CD4-positive, alpha-beta T cell treated with Interleukin-4 for 4 hours (primary cell): Measurements from ENCODE around the gene SLC44A5.
"Not testable (repeated sequence)": the region's sequence is repeated elsewhere in the genome, so short reads cannot be mapped to it uniquely, and the experiment has no call there.

Experiments
- DNase-seq: peaks from one replicate; pipeline ENCODE4 v3.0.0-alpha.2; 2020

SLC44A5 gene

DNA sequence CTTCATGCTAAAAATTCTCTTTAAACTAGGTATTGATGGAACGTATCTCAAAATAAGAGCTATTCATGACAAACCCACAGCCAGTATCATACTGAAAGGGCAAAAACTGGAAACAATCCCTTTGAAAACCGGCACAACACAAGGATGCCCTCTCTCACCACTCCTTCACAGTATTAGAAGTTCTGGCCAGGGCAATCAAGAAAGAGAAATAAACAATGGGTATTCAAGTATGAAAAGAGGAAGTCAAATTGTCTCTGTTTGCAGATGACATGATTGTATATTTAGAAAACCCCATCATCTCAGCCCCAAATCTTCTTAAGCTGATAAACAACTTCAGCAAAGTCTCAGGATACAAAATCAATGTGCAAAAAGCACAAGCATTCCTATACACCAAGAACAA, 349.0 kb downstream of the SLC44A5 start:
- DNase-seq, result not testable (repeated sequence)

DNA sequence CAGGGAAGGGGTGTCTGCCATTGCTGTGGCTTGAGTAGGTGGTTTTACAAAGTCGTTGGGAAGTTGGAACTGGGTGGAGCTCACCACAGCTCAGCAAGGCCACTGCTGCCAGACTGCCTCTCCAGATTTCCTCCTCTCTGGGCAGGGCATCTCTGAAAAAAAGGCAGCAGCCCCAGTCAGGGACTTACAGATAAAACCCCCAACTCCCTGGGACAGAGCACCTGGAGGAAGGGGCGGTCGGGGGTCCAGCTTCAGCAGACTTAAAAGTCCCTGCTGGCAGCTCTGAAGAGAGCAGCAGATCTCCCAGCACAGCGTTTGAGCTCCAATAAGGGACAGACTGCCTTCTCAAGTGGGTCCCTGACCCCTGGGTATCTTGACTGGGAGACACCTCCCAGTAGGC, 352.6 kb downstream of the SLC44A5 start:
- no peak for DNase-seq

DNA sequence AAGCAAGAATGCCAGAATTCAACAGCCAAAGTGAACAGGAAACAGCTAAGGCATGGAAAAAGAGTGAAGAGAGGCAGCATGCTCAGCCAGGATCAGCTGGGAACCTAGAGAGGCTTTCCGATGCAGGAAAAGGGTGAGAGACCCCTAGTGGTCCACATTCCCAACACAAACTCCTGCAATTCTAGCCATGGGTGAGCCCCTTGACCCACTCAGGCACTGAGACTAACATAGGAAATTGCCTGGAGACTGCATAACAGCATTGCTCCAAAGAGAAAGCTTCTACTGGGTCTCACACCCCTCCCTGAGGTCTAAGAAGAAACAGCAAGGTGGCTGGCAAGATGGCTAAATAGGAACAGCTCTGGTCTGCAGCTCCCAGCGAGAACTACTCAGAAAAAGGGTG, 353.5 kb downstream of the SLC44A5 start:
- no peak for DNase-seq

DNA sequence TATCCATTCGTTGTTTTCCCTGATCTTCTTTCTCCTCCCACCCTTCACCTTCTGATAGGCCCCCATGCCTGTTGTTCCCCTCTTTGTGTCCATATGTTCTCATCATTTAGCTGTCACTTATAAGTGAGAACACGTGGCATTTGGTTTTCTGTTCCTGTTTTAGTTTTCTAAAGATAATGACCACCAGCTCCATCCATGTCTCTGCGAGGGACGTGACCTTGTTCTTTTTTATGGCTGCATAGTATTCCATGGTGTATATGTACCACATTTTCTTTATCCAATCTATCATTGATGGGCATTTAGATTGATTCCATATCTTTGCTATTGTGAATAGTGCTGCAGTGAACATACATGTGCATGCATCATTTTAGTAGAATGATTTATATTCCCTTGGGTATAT, 360.8 kb downstream of the SLC44A5 start:
- DNase-seq, result not testable (repeated sequence)

DNA sequence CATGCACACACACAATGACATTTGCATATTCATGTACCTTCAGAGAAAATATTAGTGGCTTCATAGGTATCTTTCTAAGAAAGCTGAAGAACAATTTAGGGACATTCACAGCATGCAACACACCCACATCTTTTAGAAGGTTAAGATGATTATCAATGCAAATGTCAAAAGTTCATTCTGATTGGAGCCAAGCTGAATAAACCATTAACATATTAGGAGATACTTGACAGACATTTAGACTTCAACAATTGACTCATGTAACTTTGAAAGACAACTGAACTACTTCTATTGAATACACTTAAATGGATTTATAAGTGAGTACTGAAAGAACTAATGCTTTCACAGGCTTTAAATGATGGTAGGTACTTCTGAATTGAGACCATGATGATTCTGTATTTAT, 365.7 kb downstream of the SLC44A5 start:
- DNase-seq, result no peak

DNA sequence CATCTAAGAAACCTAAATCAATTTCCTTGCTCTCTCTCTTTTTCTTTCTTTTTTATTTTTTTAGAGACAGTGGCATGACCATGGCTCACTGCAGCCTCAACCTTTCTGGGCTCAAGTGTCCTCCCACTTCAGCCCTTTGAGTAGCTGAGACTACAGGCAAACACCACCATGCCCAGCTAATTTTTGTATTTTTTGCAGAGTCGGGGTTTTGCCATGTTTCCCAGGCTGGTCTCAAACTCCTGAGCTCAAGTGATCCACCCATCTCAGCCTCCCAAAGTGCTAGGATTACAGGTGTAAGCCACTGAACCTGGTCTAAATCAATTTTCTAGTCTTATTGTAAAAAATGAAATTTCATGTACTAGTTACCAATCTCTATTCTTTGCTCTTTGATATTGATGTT, 367.8 kb downstream of the SLC44A5 start:
- DNase-seq, result no peak

DNA sequence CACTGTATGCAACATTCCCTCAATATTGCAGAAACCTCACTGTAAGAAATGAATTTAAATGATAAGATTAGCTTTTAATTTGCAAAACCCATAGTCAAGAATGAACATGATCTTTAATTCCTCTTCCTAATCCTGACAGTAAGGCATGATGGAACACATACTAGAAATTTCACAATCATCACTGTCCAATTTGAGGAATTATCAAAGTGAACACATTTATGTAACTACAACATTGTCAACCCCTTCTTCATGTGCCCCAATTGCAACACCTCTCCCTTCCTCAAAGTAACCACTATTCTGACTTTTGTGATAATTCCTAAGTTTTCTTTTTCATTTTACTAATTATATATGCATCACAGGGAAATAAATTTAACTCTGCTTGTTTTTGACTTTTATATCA, 373.6 kb downstream of the SLC44A5 start:
- no peak for DNase-seq

DNA sequence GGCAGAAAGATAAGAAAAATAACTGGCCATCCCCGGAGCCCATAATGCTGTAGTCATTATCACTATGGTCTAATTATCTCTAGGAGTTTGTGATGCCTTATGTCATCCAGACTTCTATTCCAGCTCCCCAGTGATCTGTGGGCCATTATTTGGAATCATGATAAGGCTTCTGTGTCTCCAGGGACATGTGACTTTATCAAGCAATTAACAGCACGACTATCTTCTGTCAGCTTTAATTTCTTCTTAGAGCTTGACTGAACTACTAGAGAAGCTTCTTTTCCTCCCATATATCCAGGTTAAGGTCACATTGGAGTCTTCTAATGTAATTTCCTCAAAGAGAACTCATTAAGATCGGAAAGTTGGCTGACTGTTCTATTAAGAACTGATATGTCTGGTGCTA, 376.4 kb downstream of the SLC44A5 start:
- DNase-seq, result no peak

DNA sequence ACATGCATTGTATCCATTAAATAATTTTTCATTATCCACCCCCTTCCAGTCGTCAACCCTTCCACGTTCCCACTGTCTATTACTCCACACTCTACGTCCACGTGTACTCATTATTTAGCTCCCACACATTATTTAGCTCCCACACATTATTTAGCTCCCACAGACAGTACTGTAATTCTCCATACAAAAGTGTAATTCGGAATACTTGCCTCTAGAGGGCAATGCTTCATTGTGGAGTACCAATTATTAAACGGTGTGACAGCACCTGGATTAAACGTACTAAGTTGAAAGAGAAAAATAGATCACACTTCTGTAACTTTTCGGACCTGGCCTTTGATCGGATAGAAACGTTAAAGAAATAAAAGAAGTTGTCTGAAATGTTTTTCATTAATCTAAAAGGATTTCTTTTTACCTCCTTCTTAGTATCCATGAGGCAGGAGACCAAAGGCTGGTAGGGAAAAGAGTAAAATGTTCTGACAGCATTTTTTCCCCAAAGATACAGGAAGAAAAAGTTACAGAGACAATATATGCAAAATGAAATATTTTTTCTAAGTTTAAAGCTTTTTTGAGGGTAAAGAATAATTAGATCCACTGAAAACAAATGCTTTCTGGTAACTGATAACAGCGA, 377.5 kb downstream of the SLC44A5 start:
- peak; percentile 19 for DNase-seq

DNA sequence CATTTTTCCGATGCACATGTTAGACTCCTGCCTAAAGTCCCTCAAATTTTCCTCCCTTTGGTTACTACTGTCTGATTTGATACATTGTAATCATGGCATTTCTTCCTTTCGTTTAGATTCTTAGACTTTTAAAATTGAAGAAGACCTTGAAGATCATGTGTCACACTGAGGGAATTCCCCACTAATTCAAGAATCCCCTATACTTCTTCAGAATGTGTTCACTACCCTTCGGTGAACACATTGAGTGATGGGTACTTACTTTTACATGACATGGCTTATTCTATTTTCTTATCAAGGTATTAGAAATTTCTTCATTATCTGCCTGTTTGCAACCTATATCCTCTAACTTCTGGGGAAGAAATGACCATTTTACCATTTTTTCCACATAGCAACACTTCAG, 390.8 kb downstream of the SLC44A5 start:
- DNase-seq, result no peak

DNA sequence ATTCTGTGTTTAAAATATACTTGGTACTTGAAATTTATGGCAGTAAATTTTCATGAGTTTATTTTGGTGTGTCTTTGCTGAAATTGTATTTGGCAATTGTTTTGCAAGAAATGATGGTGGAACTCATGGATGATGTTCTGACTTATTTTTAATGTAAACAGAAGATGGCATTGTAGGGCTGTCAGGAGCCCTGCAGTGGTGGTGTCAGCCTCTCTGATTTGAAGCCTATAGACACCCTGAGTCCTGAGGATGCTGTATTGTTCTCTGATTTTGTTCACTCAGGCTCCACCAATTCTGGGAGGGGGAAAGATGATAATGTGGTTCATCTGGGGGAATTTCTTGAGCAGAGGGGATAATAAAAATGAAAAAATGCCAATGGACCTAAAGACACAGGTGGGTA, 396.9 kb downstream of the SLC44A5 start:
- DNase-seq, result no peak

DNA sequence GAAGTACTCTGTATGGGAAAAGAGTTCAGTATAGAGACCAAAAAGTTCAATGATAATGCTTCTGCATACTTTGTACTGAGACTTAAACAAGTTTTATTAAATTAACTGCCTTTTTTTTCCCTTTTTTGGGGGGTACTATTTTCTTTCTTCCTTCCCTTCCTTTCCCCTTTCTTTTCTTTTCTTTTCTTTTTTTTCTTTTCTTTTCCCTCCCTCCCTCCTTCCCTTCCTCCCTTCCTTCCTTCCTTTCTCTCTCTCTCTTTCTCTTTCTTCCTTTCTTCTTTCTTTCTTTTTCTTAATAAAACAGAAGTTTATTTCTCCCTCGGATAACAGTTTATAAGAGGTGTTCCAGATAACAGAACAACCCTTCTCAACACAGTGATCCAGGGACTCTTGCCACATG, 399.3 kb downstream of the SLC44A5 start:
- DNase-seq, result no peak

DNA sequence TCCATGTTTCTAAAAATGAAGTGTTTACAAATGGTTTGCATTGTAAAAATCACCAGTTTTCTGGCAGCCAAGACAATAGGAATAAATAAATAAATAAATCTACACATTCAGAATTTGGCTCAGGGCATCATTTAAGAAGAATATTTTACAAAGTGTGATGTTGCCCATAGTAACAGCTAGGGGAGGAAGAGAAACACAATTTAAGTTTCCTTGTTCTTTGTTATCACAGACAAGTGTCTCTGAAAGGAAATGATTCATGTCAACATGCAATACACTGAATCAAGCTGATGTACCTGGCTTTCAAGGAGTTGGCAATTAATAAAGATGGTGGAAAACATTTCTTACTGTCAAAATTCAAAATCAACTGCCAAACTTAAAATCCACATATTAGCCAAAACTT, 402.1 kb downstream of the SLC44A5 start:
- no peak for DNase-seq

DNA sequence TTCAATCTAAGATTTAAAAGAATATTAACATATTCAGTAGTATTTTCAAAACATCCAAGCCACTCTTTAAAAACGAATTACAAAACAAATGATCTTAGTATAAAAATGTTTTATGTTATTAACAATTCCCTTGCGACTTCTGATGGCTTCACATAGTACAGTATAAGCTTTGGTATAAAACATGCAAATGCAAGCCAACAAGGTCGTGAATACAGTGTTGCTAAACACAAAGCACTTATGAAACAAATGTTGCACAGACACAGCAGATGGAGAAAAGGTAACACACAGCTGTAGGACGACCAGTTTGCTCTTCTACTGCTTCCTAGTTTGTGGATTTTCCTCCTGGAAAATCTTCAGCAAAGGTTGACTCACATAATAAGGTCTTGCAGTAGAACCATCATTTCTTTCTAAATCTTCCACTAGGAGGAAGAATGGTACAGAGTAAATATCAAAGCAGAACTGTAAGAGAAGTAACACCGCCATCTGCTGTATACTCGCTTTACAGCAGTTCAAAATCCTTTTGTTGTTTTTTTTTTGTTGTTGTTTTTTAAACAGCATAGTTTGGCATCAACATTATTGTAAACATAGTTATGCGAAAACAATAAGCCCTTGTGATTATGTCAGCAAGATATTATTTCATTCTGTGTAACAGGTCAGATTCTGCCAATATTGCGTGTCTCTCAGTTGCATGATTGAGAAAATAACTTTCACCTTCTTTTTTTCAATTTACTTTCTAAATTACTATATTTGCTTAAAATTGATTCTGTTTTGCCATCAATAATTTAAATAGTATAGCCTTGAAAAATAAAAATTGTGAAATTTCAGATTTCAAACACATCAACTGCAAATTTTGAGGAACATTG, 407.3 kb downstream of the SLC44A5 start:
- no peak for DNase-seq

DNA sequence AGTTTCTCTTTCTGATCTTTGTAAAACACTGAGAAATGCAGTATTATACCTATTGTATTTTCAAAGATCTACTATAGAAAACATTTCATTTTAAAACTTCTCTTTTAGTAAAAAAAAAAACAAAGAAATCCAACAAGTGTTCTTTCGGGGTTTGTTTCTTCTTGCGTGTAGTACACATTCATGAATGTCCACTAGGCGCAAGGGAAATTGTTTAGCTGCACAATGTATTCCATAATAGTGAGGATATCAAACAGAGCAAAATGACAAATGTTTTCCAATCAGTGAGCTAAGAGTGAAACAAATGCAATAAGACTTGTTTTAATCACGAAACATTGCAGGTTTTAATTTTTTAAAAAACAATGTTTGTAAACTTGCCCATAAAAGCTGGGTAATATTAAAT, 408.2 kb downstream of the SLC44A5 start:
- no peak for DNase-seq

DNA sequence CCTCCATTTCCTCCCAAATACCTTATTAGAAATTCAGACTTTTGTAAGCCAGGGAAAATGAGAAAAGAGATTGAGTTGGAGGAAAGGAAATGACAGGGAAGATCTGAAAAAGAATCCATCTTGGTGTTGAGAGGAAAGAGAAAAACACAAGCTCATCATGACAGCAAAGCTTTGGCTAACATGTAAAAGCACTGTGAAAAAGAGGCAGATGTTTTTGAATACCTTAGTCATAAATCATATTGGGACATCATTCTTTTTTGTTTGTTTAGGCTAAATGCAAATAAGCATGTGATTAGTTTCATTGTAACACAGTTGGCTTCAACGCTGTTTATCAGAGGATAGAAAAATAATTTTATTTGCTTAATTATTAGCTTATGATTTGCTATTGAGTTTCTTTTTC, 412.2 kb downstream of the SLC44A5 start:
- no peak for DNase-seq

DNA sequence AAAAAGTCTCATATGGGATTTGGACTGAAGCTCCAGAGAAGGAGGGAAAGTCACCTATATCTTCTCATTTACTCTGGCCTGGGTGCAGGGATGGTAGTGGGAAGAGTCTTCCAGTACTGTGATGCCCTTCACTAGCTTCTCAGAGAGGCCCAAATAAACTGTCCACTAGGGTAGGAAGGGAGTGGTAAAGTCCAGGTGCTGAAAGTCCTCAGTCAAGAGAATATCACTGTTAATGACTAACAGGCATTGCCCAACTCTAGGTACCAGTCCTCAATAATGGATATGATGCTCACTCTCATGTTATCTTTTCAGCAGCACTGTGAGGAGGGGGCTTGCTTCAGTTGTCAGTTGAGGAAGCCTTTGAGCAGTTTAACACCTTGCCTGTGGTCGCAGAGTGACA, 412.8 kb downstream of the SLC44A5 start:
- no peak for DNase-seq

DNA sequence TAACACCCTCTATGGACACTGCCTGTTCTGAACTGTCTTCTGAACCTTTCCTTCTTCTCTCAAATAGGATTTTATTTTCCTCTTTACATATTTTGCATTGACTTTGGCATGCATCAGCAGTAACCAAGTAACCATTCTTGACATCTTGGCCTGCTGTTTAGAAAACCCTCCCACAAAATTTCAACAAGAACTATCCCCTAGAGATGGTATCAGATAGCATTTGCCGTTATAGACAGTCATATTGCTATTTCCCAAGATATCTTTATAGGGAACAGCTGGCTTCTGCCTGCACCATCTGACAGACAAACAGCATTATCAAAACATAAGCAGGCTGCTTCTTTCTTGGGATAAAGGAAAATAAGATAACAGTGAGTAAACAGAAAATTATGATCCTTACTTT, 422.0 kb downstream of the SLC44A5 start:
- DNase-seq, result no peak

DNA sequence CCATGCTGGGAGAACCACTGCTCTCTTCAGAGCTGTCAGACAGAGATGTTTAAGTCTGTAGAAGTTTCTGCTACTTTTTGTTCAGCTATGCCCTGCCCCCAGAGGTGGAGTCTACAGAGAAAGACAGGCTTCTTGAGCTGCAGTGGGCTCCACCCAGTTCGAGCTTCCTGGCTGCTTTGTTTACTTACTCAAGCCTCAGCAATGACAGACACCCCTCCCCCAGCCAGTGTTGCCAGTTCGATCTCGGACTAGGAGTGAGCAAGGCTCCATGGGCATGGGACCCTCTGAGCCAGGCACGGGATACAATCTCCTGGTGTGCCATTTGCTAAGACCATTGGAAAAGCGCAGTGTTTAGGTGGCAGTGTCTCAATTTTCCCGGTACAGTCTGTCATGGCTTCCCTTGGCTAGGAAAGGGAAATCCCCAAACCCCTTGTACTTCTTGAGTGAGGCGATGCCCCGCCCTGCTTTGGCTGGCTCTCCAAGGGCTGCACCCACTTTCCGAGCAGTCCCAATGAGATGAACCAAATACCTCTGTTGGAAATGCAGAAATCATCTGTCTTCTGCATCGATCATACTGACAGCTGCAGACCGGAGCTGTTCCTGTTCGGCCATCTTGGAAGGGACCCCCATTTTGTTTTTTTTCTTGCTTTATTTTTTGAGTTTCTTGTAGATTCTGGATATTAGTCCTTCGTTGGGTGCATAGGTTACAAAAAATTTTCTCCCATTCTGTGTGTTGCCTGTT, 429.5 kb downstream of the SLC44A5 start:
- not testable (repeated sequence) for DNase-seq

DNA sequence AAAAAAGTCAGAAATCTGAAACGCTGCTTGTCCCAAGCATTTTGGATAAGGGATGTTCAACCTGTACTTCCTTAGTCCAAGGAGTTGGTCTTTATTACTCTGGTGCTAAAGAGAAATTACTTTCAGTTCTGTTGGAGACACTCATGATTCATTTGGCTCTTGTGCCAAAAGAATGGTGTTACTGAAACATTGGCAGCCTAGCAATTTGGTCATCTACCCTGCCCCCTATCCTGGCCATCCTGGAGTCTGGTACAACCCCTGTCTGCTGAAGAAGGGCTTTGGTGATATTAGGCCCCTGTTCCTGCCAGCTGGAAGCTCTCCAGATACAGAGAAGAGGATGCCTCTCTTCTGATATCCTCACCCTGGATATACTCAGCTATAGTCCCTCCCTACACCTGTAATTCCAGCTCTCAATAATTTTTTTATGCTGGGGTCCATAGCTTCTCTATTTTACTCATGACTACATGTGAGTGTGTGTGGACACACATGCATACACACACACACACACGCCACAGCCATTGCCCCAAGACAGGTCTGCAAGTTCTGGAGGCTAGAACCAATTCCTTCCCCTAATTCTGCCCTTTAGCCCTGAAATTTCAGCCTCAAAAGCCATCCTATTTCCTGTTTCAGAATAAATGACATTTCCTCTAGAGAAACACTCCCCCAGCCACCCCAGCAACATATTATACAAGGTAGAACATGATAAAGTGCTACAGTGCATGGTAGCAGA, 436.7 kb downstream of the SLC44A5 start:
- DNase-seq, result no peak

DNA sequence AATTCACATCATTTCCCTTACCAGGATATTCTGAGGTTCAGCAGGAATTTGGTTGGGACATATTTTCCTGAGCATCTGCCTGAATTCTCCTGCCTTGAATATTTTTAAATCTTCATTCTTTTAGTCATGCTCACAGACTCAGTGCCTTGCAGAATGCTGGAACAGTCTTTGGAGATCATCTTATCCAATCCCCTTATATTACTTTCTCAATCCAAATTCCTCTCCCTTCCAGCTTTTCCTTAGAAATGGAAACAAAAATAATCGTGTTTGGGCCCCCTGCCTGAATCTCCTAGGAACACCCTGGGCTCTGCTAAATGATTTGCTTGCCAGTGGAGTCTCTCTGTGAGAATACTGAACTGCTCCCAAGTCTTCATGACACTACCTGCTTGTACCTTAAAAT, 438.4 kb downstream of the SLC44A5 start:
- no peak for DNase-seq

DNA sequence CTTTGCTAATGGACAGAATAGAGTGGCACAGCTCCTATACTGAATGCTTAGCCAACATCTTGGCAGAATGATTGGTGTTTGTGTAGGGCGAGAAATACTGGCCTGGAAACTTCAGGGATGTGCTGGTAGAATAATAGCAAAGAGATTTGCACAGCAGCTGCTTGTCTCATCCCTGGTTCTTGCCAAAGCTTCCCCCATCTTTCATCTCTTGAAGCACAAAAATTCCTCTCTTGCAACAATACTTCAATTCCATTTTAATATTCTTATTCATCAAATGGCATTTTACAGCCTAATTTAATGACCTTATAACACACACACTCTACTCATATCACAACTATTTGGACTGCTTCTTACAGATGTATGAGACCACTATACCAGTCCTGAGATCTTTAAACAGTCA, 439.0 kb downstream of the SLC44A5 start:
- DNase-seq, result no peak

DNA sequence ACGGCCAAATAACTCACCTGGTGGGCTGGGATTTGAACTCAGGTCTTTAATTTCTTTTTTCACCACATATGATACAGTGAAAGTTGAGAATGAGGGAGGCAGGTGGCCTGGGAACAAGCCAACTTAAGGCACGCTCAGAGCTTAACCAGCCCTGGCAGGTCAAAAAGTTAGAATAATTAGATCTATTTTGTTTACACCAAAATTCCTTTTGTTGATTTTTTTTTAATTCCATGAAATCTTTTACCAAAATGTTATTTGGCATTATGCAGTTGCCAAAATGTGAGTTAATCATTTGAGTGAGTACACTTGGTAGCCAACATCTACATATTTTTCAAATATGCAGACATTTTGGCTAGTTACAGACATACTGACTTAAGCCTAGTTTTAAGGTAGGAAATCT, 439.9 kb downstream of the SLC44A5 start:
- DNase-seq, result no peak
